GM21529 (cell line): Measurements from ENCODE around the gene SNRNP35.
"Not testable (repeated sequence)": the region's sequence is repeated elsewhere in the genome, so short reads cannot be mapped to it uniquely, and the experiment has no call there.

Source experiments
- ATAC-seq: cut with Tn5 transposase; IDR thresholded peaks from one replicate; pipeline ENCODE4 v1.9.1; 2021; ENCODE audit not compliant: unreplicated experiment

Gene SNRNP35

DNA sequence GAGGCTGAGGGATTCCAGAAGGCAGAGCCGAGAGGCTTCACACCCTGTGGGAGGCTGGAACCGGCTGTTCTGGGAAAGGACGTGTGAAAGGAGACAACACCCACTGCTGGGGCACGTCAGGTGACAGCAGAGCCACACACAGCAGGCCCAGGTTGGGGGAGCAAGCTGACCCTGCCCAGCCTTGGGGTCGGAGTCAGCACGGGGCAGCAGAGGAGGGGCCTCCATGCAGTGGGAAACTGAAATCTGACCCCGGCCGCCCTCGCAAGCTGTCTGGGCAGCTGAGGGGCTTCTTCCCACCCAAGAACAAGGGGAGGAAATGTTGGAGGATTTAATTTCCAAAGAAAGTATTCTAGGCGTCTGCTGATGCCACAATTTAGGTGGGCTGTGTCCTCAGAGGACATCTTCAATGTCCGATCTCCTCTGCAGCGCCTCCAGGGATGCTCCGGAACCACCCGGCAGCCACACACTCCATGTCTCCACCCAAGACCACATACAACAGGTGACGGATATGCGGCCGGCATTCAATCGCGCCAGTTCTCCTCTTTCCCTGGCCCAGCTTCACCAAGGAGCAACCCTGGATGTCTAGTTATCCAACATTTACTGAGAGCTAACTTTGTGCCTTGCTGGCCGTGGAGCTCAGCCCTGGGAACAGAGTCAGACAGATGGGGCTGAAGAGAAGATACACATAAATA, 30.7 kb downstream of the SNRNP35 start:
- ATAC-seq: no peak

DNA sequence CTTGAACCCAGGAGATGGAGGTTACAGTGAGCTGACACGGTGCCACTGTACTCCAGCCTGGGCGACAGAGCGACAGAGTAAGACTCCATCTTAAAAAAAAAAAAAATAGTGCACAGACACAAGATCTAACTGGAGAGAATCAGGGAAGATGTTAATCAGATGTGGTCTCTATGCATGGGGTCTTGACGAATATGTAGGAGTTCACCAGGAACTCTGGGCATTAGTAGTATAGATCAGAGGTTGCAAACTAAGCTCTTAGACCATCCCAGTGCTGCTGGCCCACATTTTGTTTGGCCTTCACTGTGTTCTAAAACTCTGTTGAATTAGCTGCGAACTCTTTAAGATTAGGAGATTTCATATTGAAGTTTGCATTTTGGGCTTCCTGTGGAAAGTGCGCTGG, 31.6 kb downstream of the SNRNP35 start:
- ATAC-seq: no peak

DNA sequence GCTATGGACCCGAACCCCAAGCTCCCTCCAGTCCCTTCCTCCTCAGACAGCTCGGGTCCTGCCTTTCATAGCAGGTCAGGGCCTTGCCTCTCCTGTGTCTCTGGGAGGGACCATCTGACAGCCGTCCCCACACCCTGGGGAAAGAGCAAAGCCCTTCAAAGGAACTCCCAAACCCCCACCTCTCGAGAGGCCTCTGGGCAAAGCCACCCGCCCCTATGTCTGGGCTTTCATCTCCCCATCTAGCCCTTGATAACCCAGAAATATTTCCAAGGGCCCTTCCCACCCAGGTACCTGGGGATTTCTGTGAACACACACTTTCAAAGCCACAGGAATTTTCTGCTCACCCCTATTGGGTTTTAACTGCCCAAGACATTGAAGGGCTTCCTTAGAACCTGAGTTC, 32.1 kb downstream of the SNRNP35 start:
- no peak for ATAC-seq

DNA sequence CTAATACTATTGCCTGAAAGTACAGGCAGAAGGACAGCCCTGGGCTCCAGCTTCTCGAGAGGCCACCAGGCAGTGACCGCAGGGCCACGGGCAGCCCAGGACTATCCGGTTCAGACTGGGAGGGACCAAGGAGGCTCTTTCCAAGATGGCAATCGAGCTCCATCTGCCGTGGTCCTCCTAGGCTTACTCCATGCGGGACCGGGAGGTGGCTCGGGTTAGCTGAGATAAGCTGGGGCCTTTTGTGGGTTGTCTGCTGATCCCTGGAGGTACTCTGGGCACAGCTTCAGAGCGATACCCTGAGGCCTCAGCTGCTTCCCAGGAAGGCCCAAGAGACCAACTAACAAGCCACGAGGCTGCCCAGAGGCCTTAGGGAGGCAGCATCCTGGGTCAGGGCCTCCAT, 33.1 kb downstream of the SNRNP35 start:
- no peak for ATAC-seq

DNA sequence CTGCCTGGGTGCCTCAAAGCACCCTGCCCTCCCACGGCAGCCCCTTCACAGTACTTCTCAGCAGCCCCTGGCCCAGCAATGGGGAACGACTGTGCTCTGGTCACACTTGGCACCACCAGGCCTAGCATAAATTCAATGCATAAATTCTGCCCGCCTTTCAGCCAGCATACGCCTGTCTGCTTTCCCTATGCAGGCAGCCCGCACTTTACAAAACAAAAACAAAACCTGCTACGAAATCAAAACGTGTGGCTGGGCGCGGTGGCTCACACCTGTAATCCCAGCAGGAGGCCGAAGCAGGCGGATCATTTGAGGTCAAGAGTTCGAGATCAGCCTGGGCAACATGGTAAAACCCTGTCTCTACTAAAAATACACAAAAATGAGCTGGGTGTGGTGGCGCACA, 33.5 kb downstream of the SNRNP35 start:
- no peak for ATAC-seq

DNA sequence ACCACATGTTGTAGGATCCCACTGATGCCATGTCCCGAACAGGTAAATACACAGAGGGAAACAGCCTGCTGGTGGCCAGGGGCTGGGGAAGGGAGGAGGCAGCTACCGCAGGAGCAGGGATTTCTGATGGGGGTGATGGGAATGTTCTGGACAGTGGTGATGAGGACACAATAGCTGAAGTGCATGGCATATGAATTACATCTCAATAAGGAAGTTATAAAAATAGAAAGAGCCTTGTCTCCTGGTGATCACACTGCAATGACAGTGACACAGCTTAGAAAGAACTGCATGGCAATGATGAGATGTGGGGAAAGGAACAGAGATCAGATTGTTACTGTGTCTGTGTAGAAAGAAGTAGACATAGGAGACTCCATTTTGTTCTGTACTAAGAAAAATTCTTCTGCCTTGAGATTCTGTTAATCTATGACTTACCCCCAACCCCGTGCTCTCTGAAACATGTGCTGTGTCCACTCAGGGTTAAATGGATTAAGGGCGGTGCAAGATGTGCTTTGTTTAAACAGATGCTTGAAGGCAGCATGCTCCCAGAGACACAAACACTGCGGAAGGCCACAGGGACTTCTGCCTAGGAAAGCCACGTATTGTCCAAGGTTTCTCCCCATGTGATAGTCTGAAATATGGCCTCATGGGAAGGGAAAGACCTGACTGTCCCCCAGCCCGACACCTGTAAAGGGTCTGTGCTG, 34.5 kb downstream of the SNRNP35 start:
- not testable (repeated sequence) for ATAC-seq

DNA sequence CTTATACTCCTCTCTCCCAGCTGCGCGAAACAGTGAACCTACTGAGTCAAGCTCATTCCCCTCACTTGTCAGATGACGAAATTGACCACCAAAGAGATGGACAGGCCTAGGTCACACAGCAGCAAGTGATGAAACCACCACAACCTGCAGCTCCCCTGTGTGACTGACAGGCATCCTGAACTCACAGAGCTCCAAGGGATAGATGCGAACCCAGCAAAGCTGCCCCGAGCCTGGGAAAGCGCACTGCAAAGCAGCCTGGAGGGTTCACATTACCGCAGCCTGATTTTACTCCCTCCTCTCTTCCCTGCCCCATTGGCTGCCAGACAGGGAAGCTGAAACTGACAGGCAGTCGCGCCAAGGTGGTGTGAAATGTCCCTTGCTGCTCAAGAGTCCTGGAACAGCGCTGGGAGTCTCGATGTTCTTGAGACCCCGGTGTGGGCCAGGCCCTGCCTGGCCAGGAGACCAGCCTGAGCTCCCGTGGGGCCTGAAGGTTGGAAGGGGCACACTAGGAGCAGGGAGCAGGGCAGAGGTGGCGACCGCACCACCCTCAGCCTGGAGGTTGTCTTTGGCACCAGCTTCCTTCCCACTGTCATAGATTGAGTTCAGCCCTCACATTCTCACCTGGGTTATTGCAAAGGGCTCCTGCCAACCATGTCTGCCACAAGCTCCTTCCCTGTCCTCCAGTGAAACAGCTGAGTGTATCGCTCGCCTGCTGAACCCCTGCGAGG, 36.3 kb downstream of the SNRNP35 start:
- no peak for ATAC-seq

DNA sequence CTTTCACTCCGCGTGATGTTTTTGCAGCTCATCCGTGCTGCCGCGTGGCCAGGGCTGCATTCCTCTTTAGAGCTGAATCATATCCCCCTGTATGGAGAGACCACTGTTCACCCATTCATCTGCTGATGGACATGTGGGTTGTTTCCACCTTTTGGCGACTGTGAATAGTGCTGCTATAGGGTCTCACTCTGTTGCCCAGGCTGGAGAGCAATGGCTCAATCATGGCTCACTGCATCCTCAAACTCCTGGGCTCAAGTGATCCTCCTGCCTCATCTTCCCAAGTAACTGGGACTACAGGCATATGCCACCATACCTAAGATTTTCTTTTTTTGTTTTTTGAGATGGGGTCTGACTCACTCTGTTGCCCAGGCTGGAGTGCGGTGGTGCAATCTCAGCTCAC, 39.1 kb downstream of the SNRNP35 start:
- ATAC-seq: no peak

DNA sequence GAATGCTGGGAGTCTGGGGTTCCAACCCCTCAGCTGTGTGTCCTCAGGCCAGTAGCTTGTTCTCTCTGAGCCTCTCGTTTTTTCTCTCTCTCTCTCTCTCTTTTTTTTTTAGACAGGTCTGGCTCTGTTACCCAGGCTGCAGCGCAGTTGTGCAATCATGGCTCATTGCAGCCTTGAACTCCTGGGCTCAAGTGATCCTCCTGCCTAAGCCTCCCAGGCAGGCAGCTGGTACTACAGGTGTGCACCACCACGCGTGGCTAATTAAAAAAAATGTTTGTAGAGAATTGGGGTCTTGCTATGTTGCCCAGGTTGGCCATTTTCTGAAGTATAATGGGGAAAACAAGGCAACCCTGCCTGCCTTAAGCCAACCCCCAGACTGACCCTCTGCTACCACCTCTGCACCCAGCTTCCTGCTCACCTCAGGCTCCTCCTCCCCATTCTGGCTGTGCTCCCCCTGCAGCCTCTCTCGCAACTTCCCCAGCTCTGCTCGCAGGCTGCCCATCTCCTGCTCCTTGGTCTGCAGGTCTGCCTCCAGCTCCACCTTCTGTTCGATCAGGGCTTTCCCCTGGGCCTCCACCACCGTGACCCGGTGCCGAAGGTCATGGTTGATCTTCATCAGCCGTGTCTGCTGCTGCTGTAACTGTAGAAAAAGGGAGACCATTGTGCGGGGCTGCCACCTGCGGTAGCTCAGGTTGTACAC, 40.3 kb downstream of the SNRNP35 start:
- ATAC-seq: no peak

DNA sequence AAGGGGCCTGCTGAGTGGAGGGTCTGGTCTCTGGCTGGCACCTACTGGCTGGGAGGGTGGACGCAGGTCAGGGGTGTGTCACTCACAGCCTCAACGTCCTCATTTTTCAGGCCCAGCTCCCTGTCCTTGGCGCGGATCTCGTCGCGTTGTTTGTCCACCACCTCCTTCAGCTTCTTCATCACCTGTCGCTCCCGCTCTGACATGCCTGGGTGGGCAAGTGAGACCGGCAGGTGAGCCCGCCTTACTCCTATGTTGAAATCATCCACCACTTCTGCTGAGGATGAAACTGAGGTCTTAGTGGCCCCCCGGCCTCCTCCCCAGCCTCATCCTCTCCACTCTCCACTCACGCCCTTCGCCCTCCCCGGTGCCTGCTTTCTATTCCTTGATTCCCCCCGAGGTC, 41.4 kb downstream of the SNRNP35 start:
- no peak for ATAC-seq

DNA sequence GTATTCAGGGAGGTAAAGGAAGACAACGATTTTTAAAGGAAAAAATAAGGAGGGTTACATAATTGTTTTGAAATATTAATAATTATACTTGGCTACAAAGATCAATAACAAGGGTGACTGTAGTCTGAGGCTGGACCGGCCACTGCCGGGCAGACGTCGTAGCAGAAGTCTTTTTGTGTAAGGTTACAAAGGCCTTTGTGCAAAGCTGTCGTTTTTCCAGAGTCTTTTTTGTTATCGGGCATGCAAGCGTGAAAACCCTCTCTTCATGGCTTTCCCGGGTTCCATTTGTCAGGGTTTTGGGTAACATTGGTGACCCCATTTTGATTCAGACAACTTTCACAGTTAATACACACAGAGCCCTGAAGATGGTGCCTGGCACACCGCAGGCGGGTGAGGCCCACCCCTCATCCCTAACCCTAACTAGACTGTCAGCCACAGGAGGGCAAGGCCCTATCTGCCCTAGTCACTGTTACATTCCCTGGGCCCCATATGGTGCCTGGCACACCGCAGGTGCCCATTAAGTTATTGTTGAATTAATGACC, 44.3 kb downstream of the SNRNP35 start:
- ATAC-seq: no peak

DNA sequence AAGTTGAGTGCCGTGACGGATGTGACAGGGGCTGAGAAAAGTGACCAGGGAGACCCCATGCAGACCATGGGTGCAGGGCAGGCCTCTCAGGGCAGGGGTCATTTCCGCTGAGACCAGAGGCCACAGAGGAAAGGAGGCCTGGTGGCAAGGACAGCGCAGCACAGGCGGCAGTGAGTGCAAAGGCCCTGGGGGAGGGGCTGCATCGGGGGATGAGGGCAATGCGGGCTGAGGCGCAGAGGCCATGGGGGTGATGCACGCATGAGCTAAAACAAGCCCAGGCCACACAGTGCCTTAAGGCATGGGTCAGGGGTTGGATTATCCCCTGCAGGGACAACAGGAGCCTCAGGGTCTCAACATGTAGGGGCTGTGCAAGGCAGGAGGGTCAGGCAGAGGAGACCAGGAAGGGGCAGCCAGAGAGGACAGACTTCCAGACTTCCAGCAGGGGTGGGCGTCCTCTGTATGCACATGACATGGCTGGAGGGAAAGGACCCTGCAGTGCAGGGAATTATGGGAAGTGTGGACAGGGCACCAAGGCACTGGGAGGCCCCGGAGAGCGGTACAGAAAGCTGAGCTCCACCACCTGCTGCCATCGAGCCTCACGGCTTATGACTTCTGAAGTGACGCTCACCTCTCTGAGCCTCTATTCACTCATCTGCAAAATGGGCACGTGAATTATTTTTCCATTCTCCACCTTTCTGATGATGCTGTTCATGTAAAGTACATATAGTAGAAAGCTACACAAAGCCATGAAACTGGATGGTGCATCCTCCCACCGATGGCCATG, 48.3 kb downstream of the SNRNP35 start:
- ATAC-seq: no peak

DNA sequence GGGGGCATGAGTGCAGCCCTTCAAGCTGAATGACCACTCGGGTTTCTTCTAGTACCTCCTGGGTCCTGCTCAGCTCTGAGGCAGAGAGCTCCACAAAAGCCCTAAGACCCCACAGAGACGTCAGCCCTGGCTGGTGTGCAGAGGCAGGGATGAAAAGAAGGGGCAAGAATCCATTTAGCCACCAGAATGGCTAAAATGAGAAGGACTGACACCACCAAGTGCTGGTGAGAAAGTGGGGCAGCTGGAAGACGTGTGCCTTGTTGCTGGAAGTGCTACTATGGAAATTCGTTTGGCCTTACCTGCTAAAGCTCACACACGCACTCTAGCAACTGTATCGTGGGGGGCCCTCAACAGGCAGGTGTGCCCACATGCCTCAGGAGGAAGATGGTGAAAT, 48.9 kb downstream of the SNRNP35 start:
- no peak for ATAC-seq

DNA sequence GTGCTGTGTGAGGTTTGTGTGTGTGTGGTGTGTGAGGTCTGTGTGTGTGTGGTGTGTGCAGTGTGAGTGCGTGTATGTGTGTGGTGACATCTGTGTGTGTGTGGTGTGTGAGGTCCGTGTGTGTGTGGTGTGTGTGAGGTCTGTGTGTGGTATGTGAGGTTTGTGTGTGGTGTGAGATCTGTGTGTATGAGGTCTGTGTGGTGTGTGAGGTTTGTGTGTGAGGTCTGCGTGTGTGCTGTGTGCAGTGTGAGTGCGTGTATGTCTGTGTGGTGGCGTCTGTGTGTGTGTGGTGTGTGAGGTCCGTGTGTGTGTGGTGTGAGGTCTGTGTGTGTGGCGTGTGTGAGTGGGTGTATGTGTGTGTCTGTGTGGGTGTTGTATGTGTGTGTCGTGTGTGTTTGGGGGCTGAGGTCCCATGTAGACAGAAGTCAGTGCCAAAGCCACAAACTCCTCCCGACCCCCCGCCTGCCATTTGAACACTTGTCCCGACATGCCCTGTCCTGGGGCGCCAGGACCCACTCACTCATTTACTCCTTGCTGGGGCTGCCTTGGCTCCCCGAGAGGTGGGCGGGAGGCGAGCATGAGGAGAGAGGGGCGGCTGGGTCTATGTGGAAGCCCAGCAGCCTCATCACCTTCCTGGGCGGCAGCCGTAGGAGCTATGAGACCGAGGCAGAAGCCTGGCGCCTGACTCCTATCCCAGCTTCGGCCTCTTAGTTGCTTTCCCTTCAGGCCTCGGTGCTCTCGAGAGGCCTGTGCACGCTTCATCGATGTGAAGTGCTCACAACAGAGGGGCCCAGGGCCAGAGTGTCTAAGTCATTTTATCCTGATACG, 55.1 kb downstream of the SNRNP35 start:
- no peak for ATAC-seq

DNA sequence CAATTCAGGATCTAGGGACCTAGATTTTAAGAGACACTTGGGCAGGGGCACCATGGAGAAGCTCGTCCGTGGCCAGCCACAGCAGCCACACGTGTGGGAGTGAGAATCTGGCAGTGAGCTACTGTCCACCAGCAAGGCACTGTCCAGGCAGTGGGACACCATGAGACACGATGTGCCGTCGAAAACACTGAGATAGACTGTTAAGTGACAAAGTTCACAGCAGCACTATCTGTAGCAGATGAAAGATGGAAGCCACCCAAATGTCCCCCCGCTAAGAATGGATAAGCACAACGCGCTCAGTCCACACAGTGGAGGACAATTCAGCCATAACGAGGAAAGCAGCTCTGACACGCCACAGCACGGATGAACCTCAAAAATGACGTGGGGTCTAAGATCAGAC, 55.9 kb downstream of the SNRNP35 start:
- no peak for ATAC-seq

DNA sequence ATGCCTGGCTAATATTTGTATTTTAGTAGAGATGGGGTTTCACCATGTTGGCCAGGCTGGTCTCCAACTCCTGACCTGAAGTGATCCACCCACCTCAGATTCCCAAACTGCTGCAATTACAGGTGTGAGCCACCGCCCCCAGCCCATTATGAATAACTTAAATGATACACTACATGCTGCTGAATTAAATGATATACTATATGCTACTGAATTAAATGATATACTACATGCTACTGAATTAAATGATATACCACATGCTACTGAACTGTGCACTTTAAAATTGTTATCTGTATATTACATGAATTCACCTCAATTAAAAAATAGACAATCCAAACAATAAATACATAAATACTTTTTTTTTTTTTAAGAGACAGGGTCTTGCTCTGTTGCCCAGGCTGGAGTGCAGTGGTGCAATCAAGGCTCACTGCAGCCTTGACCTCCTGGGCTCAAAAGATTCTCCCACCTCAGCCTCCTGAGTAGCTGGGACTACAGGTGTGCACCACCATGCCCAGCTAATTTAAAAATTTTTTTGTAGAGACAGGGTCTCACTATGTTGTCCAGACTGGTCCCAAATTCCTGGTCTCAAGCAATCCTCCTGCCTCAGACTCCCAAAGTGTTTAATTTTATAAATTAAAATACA, 56.8 kb downstream of the SNRNP35 start:
- ATAC-seq: not testable (repeated sequence)

DNA sequence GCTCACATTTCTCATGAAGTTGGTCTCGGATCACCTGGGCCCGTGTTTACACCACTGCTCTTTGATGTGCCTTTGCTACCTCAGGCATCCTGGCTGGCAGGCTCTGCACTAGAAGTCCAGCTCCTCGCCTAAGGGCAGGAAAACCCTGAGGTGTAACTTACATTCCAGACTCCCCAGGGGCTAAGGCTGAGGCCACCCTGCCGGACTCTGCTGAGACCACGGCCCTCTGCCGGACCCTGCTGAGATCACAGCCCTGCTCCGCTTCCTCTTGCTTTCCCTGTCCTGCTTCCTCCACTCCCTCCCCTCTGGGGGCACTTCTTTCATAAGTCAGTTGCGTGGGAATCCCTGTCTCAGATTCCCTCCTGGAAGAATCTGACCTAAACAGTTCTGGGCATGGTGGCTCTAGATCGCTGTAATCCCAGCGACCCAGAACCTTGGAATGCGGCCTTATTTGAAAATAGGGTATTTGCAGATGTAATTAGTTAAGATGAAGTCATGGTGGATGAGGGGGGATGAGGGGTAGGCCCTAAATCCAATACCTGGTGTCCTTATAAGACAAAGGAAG, 58.4 kb downstream of the SNRNP35 start:
- ATAC-seq: no peak
